AML-193 (cell line): Measurements from ENCODE around the gene LLGL2.
"Not testable (repeated sequence)": the region's sequence is repeated elsewhere in the genome, so short reads cannot be mapped to it uniquely, and the experiment has no call there.

Source experiments
- DNase-seq, 2 experiments: peaks; one replicate each; lab custom pipeline; 2025; lab: John Stamatoyannopoulos, UW

The LLGL2 gene

GRCh38 chr17:75590314-75590761 is 64.8 kb downstream of the LLGL2 start:
- no peak for DNase-seq

GRCh38 chr17:75590849-75591721 is 65.6 kb downstream of the LLGL2 start:
- no peak for DNase-seq

GRCh38 chr17:75591722-75592302 is 66.3 kb downstream of the LLGL2 start:
- no peak for DNase-seq

- no peak for DNase-seq
Measured at GRCh38 chr17:75592348-75593020, 67.0 kb downstream of the LLGL2 start.

- DNase-seq, result not testable (repeated sequence)
Measured at GRCh38 chr17:75593430-75593829, 67.9 kb downstream of the LLGL2 start.

GRCh38 chr17:75594499-75595283 is 69.2 kb downstream of the LLGL2 start:
- no peak for DNase-seq

- DNase-seq, result no peak
Measured at GRCh38 chr17:75595284-75595919, 69.9 kb downstream of the LLGL2 start.

- no peak for DNase-seq
Measured at GRCh38 chr17:75595920-75596313, 70.4 kb downstream of the LLGL2 start.

- no peak for DNase-seq
Measured at GRCh38 chr17:75596320-75597087, 71.0 kb downstream of the LLGL2 start.

GRCh38 chr17:75601057-75601987 is 75.8 kb downstream of the LLGL2 start:
- peak; percentile 53 to 56 for DNase-seq

GRCh38 chr17:75602644-75603043 is 77.1 kb downstream of the LLGL2 start:
- no peak for DNase-seq

GRCh38 chr17:75603123-75603522 is 77.6 kb downstream of the LLGL2 start:
- no peak for DNase-seq

GRCh38 chr17:75604034-75604695 is 78.7 kb downstream of the LLGL2 start:
- DNase-seq, result no peak

- DNase-seq, result no peak
Measured at GRCh38 chr17:75605790-75606189, 80.3 kb downstream of the LLGL2 start.

- no peak for DNase-seq
Measured at GRCh38 chr17:75607086-75607485, 81.6 kb downstream of the LLGL2 start.

GRCh38 chr17:75610103-75610984 is 84.8 kb downstream of the LLGL2 start:
- no peak for DNase-seq

GRCh38 chr17:75611851-75612429 is 86.4 kb downstream of the LLGL2 start:
- DNase-seq, result no peak
